HG02981 (cell line): ENCODE results near the gene KREMEN1.
"Not testable (repeated sequence)": the region's sequence is repeated elsewhere in the genome, so short reads cannot be mapped to it uniquely, and the experiment has no call there.

ENCODE experiments used
- ATAC-seq: cut with Tn5 transposase; IDR thresholded peaks from one replicate; pipeline ENCODE4 v1.9.1; 2021; ENCODE audit warnings: mild to moderate bottlenecking, moderate library complexity; ENCODE audit not compliant: unreplicated experiment

KREMEN1 gene

DNA sequence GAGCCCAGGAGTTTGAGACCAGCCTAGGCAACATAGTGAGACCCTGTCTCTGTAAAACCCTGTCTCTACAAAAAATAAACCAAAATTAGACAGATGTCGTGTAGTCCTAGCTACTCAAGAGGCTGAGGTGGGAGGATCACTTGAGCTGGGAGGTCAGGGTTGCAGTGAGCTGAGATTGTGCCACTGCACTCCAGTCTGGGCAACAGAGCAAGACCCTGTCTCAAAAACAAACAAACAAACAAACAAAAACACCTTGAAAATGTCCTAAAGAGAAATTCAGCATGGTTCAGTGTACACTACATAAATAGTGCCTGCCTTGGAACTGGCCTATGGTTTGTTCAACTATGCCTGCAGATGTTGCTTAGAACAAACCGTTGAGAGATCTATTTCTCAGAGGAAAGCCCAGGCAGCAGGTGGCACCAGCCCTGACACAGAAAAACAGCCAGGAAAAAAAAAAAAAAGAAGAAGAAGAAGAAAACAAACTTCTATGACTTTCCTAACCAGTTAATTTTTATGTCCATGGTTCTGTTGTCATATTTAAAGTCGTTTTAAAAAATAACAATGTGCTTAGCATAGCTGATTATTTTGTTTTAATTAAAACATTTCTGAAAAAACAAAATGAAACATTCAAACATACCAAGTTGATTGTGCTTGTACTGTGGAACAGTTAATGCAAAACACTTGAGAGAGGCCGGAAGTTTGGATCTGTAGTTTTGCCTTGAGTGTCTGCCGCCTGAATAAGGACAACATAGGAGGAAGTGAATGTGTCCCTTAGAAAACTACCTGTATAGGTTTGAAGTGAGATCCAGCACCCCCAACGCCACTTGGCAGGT is 5.4 kb downstream of the KREMEN1 start:
- ATAC-seq, result no peak

DNA sequence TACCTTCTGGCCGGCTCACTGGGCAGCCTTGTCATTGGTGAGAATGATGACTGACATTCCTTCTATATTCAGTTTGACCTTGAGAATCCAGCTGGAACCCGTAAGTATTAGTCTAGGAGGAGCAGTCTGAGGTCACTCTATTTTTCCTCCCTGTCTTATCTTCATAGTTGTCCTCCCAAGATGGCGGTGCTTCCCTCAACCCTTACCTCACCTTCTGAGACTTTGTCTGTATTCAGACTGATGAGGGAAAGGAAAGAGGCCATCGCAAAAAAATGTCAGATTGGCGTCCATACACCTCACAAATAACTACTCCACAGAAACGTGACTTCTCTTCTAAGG is 6.0 kb downstream of the KREMEN1 start:
- ATAC-seq, result no peak

DNA sequence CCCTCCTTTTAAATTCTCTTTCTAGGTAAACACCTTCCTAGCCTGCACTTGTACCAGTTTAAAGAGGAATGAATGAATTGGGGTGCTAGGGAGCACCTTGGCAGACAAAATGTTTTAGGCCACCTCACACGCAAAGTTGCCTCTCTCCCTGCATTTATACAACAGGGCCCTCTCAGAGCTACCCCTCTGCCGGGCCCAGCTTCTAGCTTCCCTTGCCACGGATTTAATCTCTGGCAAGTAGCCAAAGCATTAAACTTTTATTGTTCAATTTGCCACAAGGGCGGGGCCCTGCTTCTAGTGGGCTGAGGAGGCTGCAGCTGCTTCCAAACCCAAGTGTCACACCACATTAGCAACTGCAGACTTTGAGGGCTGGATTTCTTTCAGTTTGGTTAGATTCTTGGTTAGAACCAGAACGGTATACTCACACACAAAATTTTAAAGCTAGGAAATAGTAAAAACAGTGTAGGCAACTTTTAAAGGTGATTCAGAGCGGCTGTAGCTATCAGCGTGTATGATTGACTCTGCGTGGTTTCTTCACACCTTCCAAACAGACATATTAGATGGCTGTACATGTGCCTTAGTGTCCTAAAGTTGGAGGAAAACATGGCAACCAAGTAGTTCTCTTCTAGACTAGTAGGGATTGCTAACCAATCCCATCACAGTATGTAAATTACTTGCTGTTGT is 6.5 kb downstream of the KREMEN1 start:
- no peak for ATAC-seq

DNA sequence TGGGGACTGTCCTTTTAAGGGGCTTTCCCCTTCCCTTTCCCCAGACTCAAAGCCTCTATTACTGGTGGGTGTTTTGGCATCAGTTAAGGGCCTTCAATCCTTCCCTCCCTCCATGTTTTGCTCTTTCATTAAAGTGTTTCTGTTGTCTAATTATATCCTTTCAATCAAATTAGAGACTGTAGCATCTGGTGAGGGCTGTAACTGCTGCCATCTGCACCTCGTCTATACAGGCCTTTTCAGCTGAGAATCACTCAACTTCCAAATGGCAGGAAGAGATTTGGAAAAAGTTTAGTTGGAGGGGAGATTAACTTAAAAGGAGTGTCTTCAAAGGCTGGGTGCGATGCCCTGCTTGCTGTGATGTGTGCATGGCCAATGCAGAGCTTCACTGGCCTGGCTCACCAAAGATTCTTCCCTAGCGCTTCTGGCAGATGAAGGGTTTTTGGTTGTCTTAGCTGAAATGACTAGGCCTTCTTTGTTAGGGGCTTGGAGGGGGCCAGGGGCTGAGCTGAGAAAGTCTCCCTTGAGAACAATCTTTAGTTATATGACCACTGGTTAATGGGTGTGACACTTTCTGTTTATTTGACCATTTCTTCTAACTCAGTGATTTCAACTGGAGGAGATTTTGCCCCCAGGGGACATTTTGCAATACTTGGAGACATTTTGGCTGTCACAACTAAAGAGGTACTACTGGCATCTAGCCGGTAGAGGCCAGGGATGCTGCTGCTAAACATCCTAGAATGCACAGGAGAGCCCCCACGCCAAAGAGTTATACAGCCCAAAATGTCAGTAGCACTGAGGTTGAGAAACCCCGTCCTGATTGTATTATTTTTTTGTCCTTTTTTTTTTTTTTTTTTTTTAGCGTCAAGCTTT is 7.5 kb downstream of the KREMEN1 start:
- ATAC-seq, result no peak

DNA sequence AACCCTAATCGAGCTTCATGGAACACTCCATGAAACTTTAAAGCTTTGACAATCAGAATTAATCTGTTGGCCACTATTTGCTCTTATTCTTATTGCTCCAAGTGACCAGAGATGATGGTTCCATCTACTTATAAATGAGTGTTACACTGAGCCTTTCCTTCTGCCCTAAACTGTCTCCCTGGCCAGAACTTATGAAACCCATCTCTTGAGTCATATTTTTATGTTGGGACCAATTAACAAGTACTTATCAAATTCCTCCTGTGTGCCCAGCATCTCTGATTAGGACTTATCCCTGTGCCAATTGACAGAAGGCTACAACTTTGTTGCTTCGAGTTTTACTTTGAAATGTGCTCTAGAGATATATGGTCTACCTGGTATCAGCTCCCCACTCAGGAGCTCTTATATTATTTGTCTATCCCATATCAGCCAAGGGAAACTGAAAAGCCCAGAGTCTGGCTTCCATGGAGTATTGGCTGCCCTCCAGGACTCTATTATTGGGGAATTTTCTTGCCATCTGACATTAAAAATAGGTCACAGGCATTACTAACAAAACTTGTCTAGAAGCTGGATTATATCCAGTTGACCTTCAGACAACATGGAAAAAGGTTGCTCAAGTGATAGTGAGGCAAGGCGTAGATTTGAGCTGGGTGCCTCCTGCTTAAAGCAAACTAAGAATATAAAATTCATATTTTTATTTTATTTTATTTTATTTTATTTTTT is 8.8 kb downstream of the KREMEN1 start:
- no peak for ATAC-seq

DNA sequence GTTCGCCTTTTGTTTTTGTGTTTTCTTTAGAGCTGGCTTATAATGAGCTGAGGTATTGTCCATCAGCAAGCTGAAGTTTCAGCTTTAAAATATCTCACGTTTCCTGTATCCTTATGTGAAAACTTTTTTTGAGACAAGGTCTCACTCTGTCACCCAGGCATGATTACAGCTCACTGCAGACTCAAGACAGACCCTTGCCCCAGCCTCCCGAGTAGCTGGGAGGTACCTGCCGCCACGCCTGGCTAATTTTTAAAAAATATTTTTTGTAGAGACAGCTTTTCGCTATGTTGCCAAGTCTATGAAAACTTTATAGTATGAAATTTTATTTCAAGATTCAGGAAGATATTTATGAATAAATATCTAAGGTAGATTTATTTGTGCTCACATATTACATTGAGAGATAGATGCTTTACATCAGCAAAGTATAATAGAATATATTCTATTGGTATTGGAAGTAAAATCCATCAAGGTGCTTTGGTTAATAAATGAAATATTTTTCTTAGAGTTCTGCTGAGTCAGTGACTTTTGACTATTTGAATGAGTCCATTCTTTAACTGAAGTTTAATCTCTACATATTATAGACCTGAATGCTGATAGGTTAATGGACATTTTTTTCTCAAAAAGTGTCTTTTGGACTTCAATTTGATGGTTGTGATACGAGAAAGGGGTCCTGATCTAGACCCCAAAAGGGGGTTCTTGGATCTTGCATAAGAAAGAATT is 10.2 kb downstream of the KREMEN1 start:
- no peak for ATAC-seq

DNA sequence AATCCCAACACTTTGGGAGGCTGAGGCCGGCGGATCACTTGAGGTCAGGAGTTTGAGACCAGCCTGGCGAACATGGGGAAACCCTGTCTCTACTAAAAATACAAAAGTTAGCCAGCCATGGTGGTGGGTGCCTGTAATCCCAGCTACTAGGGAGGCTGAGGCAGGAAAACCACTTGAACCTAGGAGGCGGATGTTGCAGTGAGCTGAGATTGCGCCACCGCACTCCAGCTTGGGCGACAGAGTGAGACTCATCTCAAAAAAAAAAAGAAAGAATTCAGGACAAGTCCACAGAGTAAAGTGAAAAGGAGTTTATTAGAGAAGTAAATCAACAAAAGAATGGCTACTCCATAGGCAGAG is 10.7 kb downstream of the KREMEN1 start:
- ATAC-seq, result not testable (repeated sequence)

DNA sequence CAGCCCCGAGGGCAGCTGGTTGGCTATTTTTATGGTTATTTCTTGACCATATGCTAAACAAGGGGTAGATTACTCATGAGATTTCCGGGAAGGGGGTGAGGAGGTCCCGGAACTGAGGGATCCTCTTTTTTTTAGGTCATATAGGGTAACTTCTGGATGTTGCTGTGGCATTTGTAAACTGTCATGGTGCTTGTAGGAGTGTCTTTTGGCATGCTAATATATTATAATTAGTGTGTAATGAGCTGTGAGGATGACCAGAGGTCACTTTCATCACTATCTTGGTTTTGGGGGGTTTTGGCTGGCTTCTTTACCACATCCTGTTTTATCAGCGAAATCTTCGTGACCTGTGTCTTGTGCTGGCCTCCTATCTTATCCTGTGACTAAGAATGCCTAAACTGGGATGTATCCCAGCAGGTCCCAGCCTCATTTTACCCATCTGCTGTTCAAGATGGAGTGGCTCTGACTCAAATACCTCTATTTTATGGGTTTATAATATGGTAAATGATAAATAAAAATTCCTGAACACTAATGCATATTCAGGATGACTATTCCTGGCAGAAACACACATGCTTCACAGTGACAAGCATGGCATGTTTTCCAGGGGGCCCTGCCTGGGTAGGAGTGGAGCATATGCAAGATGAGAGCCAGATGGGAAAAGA is 11.2 kb downstream of the KREMEN1 start:
- no peak for ATAC-seq

DNA sequence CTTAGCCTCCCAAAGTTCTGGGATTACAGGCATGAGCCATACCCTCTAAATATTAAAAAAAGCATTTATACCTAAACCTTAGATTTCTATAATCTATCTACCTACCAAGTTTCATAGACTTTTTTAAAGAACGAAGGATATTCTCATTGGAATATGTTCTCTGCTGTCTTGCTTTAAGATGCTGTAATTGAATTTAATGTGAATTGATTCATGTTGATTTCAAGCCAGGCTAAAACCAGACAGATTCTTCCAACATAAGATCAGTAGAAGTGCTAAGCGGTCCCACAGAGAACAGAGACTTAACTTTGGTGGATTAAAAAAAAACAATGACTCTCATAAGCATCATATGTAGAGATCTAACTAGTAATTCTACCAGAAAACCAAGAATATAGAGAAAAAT is 14.2 kb downstream of the KREMEN1 start:
- ATAC-seq, result no peak

DNA sequence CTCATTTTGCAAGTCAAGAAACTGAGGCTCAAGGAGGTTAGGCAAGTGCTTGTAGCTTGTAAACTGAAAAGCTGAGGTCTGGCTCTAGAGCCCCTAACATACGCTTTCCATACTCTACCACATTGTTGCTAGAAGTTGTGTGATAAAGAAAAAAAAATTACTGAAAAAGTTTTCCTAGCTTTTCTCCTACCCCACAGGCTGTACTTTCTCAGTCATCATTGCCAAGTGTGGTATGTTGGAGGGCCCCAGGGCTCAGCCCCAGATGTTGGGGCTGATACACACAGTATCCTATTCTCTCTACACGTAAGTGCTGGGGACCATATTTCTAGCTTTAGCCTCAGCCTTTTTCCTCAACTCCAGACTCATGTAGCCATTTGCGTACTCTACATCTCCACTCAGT is 16.0 kb downstream of the KREMEN1 start:
- ATAC-seq, result no peak

DNA sequence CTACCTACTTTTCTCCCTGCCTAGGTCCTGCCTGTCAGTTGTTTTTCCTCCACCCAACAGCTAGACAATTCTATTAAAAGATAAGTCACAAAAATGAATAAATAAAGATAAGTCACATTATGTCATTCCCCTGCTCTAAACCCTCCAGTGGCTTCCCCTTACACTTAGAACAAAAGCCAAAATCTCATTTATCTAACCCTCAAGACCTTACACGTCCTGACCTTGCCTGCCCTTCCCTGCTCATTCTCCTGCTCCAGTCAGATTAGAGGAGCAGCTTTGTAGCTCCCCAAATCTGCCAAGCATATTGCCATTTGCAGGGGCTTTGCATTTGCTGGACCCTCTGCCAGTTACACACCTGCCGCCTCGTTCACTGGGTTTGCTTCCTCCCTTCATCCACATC is 16.7 kb downstream of the KREMEN1 start:
- ATAC-seq, result no peak

DNA sequence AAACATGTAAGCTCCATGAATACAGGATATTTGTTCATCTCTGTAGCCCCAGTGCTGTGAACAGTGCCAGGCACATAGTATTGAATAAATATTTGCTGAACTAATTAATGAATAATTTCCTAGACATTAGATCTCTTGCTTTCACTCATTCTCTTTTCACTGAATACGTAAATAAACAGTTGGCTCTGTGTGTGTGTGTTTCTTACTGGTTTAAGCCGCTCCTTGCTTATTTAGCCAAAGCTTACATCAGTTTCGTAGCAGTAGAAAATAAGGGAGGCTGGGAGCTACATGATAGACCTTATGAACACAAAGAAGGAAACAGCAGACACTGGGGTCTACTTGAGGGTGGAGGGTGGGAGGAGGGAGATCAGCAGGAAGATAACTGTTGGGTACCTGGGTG is 17.2 kb downstream of the KREMEN1 start:
- ATAC-seq, result no peak

DNA sequence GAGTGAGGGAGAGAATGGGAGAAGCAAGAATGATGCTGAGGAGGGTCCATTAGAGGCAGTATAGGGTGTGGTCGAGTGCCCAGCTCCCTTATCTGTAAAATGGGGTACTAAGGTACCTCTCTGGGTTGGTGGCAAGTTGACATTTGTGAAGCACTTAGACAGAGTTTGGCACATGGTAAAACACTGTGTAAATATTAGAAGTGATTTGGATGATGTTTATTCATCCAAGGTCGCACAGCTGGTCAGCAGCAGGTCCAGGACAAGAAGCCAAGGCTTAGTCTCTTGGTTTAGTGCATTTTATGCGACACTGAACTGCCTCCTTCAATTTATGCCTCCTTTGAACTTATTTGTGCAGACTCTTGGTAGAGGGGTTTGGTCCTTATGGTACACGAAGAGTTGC is 19.4 kb downstream of the KREMEN1 start:
- no peak for ATAC-seq

DNA sequence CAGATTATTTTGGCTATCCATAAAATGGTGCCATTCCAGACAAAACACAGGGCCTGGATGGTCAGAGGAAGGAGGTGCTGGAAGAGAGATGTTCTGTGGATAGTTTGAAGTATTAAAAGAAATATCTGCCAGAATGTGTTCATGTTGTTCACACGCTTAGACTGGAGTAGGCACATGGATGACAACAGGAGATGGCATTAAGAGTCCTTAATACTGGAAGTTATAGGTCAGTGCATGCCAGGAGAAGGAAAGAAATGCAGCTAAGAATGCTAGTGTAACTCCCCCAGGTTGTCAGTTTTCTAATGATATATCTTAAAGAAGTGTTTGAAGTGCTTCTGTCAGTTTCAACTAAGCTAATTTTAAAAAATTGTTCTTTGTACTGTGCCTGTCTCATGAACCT is 20.2 kb downstream of the KREMEN1 start:
- ATAC-seq, result no peak

DNA sequence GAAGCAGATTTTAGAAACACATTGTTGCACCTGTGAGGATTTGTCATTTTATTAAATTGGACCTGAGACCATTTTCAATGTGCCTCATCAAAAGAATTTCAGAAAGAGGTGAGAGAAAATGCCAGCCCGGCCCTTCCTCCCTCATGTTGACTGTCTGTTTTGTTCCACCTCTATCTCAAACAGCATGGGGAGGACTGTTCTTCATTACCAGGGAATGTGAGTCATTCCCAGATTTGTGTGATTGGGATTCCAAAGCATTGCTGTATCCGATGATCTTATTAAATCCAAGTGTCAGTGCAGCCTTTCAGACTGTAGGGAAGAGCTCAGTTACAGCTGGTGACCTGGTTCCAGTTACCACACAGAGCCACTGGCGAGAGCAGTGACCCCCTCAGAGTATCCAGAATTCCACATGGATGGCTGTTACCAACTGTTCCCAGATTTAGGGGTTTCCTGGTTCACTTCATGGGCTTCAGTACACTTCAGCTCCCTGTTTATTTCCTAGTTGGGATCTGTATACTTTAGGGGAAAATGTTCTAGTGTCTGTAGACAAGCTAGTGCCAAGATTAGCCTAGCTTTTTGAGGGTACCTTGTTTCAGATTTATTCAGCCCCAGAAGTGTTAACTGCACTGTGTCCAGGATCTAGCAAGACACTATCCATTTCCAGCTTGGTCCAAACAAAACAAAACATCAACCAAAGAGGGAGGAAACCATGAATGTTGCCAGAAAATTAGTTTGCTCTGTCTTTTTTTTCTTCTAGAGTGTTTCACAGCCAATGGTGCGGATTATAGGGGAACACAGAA is 20.9 kb downstream of the KREMEN1 start:
- ATAC-seq, result no peak

DNA sequence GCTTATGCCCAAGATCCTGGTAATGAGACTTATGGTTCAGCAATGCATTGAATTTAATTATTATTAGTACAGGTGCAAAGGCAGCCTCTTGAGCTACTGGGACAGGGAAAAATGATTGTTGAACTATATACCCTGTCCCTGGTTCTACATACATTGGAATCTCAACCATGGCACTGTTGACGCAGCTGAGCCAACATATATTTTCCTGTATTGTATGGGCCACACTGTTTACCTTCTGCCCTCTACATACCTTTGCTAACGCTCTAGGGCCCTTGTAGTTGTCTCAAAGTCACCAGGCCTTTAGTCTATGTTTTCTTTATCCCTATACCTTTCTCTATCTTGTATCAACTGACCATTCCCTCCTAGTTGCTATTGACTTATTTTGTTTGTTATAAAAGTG is 22.6 kb downstream of the KREMEN1 start:
- ATAC-seq, result no peak

DNA sequence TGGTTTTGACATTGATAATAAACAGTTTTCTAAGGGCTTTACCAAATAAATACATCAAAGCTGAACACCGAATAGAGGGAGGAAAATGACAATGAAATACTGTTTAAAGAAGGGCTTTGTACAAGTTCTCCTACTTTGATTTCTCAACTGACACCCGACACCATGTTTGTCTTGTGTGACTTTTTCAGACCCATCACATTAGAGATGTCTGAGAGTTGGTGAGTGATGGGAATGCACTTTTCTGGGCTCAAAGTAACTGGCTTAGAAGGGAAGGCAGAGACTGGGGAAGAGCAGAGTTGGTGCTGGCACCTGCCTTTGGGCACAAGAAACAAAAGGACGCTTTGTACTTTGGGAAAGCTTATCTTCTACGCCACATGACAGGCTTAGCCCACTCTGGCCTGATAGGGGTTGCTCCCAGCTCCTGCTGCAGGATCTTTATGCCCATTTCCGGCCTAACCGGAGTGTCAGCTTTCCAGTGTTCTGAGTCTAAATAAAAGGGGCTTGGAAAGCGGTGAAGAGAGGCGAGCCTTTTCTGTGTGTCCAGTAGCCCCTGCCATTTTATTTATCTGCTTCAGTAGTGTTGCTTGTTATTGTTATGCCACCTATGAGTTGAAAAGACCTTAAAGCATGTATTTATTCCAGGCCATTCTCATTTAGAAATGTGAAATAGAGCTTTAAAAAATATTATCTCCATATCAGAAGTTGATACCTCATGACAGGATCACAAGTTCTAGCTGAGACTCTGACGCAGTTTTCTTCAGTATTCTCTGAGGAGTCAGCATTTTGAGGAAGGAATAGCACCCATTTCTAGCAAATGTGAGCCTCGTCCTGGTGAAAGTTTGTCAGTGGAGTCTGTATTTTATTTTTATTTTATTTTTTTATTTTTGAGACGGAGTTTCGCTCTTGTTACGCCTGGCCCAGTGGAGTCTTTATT is 24.2 kb downstream of the KREMEN1 start:
- no peak for ATAC-seq

DNA sequence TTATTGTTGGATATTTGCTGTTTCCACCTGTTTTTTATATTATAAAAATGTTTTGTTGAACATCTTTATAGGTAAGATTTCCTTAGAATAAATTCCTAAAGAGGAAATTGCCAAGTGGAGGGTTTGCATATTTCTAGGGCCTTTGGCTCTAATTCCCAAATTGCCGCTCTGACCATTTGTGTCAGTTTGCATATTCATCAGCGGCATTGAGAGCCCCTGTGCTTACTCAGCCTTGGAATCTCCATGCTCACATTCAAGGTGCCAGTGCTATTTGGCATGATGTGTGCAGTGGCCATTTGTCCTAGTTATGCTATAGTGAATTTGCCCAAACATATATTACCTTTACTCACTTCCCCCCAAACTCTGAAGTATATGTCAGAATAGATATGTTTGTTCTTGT is 25.5 kb downstream of the KREMEN1 start:
- ATAC-seq, result no peak
